ENCODE data around the gene AGMO. TPM values are rescaled to one million over a fixed set of nuclear protein-coding genes. Genes with fewer than 3 reads are reported as not detected.

The AGMO gene
- under 0.01 and 0.05 TPM in 2 replicates for total RNA-seq

DNA sequence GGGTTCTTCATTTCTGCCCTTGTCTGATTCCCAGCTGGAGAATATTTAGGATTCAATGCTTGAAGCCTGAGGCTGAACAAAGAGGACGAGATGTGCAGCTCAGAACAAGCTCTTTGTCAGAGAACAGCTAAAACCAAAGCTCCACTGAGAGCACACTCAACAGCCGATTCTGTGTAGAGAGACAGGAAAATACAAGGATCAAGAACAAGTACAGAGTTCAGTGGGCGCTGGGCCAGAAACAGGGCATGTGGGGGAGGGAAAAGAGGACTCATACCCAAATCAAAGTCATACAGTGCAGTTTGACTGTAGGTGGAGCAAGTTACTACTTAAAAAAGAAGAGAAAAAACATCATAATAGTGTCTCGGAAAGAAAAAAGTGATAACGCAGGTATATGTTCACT lies at the start of gene AGMO:
Gene AGMO (minus strand): TSS at position 181 of the 400 bp plus-strand sequence.

Other genes with a start within 250 kb of the AGMO start
- gene MEOX2, start 124.7 kb upstream of the AGMO start, total RNA-seq: under 0.01 TPM in 1 of 2 replicates, not detected in the other